Renal cortex interstitium (tissue), 11 donors: Measurements from ENCODE around the gene MACROD1. TPM values are rescaled to one million over a fixed set of nuclear protein-coding genes. Genes with fewer than 3 reads are reported as not detected.

ENCODE experiments used
- DNase-seq, 11 donors: peaks; one replicate each; pipeline ENCODE4 v3.0.0-alpha.2; 2013; ENCODE audit warnings: low read depth in 9 of 11, low spot score in 4 of 11; ENCODE audit errors: extremely low read depth in 1 of 11
- polyA plus RNA-seq, 3 donors: library from polyadenylated mRNA; unstranded; fragments of 120-200 nt; gene quantifications; one replicate each; pipeline ENCODE4 v1.2.1, GENCODE V29; 2013; ENCODE audit not compliant: insufficient read length in 3 of 3

The MACROD1 gene
- polyA plus RNA-seq, 3 donors: 13.4 to 19.5 (median 17.8) TPM

GRCh38 chr11:64069401-64070313 is 96.3 kb downstream of the MACROD1 start:
- DNase-seq: no peak

GRCh38 chr11:64068705-64069400 is 97.1 kb downstream of the MACROD1 start:
- DNase-seq: no peak

- DNase-seq: no peak
Measured at GRCh38 chr11:64067230-64067993, 98.5 kb downstream of the MACROD1 start.

GRCh38 chr11:64065712-64066111 is 100.2 kb downstream of the MACROD1 start:
- DNase-seq: no peak

GRCh38 chr11:64065141-64065465 is 100.8 kb downstream of the MACROD1 start:
- no peak for DNase-seq

- DNase-seq: no peak
Measured at GRCh38 chr11:64064374-64065140, 101.4 kb downstream of the MACROD1 start.

GRCh38 chr11:64063777-64064176 is 102.1 kb downstream of the MACROD1 start:
- no peak for DNase-seq

- DNase-seq: no peak
Measured at GRCh38 chr11:64062185-64063039, 103.5 kb downstream of the MACROD1 start.

GRCh38 chr11:64060861-64061444 is 105.0 kb downstream of the MACROD1 start:
- DNase-seq: peak in 1 of 11 donors; percentile 48

- no peak for DNase-seq
Measured at GRCh38 chr11:64060263-64060860, 105.6 kb downstream of the MACROD1 start.

- no peak for DNase-seq
Measured at GRCh38 chr11:64059339-64060140, 106.4 kb downstream of the MACROD1 start.

- no peak for DNase-seq
Measured at GRCh38 chr11:64058494-64058893, 107.4 kb downstream of the MACROD1 start.

- DNase-seq: no peak
Measured at GRCh38 chr11:64057890-64058289, 108.0 kb downstream of the MACROD1 start.

GRCh38 chr11:64056861-64057260 is 109.1 kb downstream of the MACROD1 start:
- no peak for DNase-seq

- no peak for DNase-seq
Measured at GRCh38 chr11:64056213-64056785, 109.6 kb downstream of the MACROD1 start.

GRCh38 chr11:64055077-64055476 is 110.8 kb downstream of the MACROD1 start:
- DNase-seq: no peak
